K562 (cell line): ENCODE data around the gene ARSJ. TPM values are rescaled to one million over a fixed set of nuclear protein-coding genes. Genes with fewer than 3 reads are reported as not detected.

Experiments used
- ATAC-seq: fragments of 200-7000 bp; cut with Tn5 transposase; 3 replicates; pipeline ENCODE4 v1.9.1; 2020; ENCODE audit warnings: moderate library complexity
- BruUV-seq: library from RNA; stranded (reverse); fragments of 400-500 nt; replicated peaks from 2 replicates; lab custom pipeline; 2021; lab: Mats Ljungman, UMichigan
- CTCF ChIA-PET: fragments of 300-600 bp; formaldehyde crosslinking; extraction: SDS; loops from one replicate; lab custom pipeline; 2021; ENCODE audit warnings: low intra/inter-chr PET ratio; lab: Yijun Ruan, JAX
- POLR2A ChIA-PET: fragments of 300-600, 350-650 bp; sonication (Branson Sonifier 250); formaldehyde crosslinking; extraction: SDS; loops from one replicate; lab custom pipeline; 2021; ENCODE audit warnings: antibody characterized with exemption, inconsistent platforms; lab: Yijun Ruan, JAX
- DNase-seq, 4 experiments: peaks; one replicate each; pipeline versions ENCODE4 v3.0.0 to v3.0.0-alpha.2; 2011 to 2018; ENCODE audit warnings: low spot score in 3 of 4, mixed read lengths in 3 of 4; ENCODE audit errors: extremely low read depth in 1 of 4
- FAIRE-seq: peaks from 2 replicates; lab custom pipeline; 2011; peaks lifted over from hg19 to GRCh38; lab: Jason Lieb, UNC
- H2AFZ ChIP-seq: 2 replicates; pipeline ENCODE4 v1.6.0; 2011; ENCODE audit warnings: low read depth, low read length, control low read depth, inconsistent platforms
- H3K27ac ChIP-seq: fragments of 200-600 bp; 3 replicates; pipeline ENCODE4 v1.8.0; 2011; ENCODE audit warnings: low read depth, mild to moderate bottlenecking, control low read depth, inconsistent platforms, low read length, moderate library complexity, mixed read lengths; ENCODE audit errors: extremely low read depth
- H3K27me3 ChIP-seq, 2 experiments: fragments of 300-600 bp in 1 of 2; 2 replicates in 1 of 2; 3 replicates in 1 of 2; pipeline versions ENCODE4 v1.6.0 to v1.8.0; 2011; ENCODE audit warnings: inconsistent platforms in 2 of 2, low read length in 2 of 2, mild to moderate bottlenecking in 1 of 2, mixed read lengths in 1 of 2, moderate library complexity in 1 of 2; ENCODE audit not compliant: control insufficient read depth in 2 of 2, insufficient read depth in 2 of 2
- H3K36me3 ChIP-seq: fragments of 300-600 bp; 3 replicates; pipeline ENCODE4 v1.8.0; 2011; ENCODE audit warnings: mild to moderate bottlenecking, low read length, inconsistent platforms; ENCODE audit not compliant: control insufficient read depth, insufficient read depth
- H3K4me1 ChIP-seq, 2 experiments: fragments of 200-600 bp in 1 of 2; replicated peaks in 1 of 2; 2 replicates in 1 of 2; 3 replicates in 1 of 2; pipeline versions ENCODE4 v1.5.1 to v1.8.0; 2011; ENCODE audit warnings: inconsistent platforms in 2 of 2, low read length in 2 of 2, mild to moderate bottlenecking in 1 of 2, mixed read lengths in 1 of 2, moderate library complexity in 1 of 2; ENCODE audit not compliant: control insufficient read depth in 2 of 2, insufficient read depth in 2 of 2
- H3K4me2 ChIP-seq: 2 replicates; pipeline ENCODE4 v1.6.1; 2011; ENCODE audit warnings: low read length, control low read depth, inconsistent platforms, mixed read lengths; ENCODE audit not compliant: insufficient read depth
- H3K4me3 ChIP-seq: fragments of 200-600 bp; sonication (generic), shearing (Covaris generic); 2 replicates; pipeline ENCODE4 v1.5.1; 2016; ENCODE audit warnings: control low read depth, inconsistent platforms
- H3K79me2 ChIP-seq: fragments of 200-600 bp; 3 replicates; pipeline ENCODE4 v1.8.0; 2011; ENCODE audit warnings: low read length, inconsistent platforms; ENCODE audit not compliant: control insufficient read depth, insufficient read depth
- H3K9ac ChIP-seq, 2 experiments: 2 replicates each; pipeline versions ENCODE4 v1.6.0 to v1.6.1; 2011; ENCODE audit warnings: low read depth in 2 of 2, low read length in 2 of 2, control low read depth in 1 of 2, inconsistent platforms in 1 of 2, mild to moderate bottlenecking in 1 of 2, mixed read lengths in 1 of 2; ENCODE audit not compliant: insufficient read depth in 1 of 2
- H3K9me1 ChIP-seq: one replicate; pipeline ENCODE4 v1.6.0; 2011; ENCODE audit warnings: inconsistent platforms, mild to moderate bottlenecking, low read length, moderate library complexity; ENCODE audit not compliant: control insufficient read depth, insufficient read depth
- H3K9me3 ChIP-seq: replicated peaks from 2 replicates; pipeline ENCODE4 v1.5.1; 2011; ENCODE audit warnings: low read depth, low read length, inconsistent platforms; ENCODE audit not compliant: control insufficient read depth, insufficient read depth
- H4K20me1 ChIP-seq: replicated peaks from 2 replicates; pipeline ENCODE4 v1.6.1; 2011; ENCODE audit warnings: low read length, inconsistent platforms, mixed read lengths; ENCODE audit not compliant: control insufficient read depth, insufficient read depth
- ATF7 ChIP-seq: fragments of 450-650 bp; IDR thresholded peaks from 2 replicates; pipeline ENCODE4 v1.7.1; 2014; ENCODE audit warnings: mild to moderate bottlenecking, moderate library complexity
- CAMTA2 ChIP-seq: fragments of 250-450 bp; sonication (Bioruptor Pico); conservative IDR thresholded peaks from 2 replicates; pipeline ENCODE4 v1.5.1; 2022
- CTBP1 ChIP-seq: fragments of 450-650 bp; IDR thresholded peaks from 2 replicates; pipeline ENCODE4 v1.6.1; 2016; ENCODE audit warnings: borderline replicate concordance
- HDAC1 ChIP-seq, 2 experiments: fragments of 450-650 bp; IDR thresholded peaks; 2 replicates each; pipeline ENCODE4 v1.6.1; 2016 to 2017; ENCODE audit warnings: inconsistent platforms in 1 of 2, mild to moderate bottlenecking in 1 of 2, moderate library complexity in 1 of 2
- HDAC6 ChIP-seq: IDR thresholded peaks from 2 replicates; pipeline ENCODE4 v1.6.1; 2012; ENCODE audit warnings: low read depth, mild to moderate bottlenecking, control low read depth, inconsistent platforms, low read length, moderate library complexity
- HMG20A ChIP-seq: fragments of 450-650 bp; formaldehyde crosslinking; conservative IDR thresholded peaks from 2 replicates; pipeline ENCODE4 v1.4.0; 2020; ENCODE audit warnings: mild to moderate bottlenecking, mixed read lengths
- NONO ChIP-seq, 2 experiments: fragments of 200-400 bp in 1 of 2; fragments of 450-650 bp in 1 of 2; formaldehyde crosslinking in 1 of 2; IDR thresholded peaks; 2 replicates each; pipeline ENCODE4 v1.6.1; 2017; ENCODE audit warnings: low read depth in 2 of 2, mild to moderate bottlenecking in 2 of 2, moderate library complexity in 2 of 2, low read length in 1 of 2
- SMARCB1 ChIP-seq: IDR thresholded peaks from 2 replicates; pipeline ENCODE4 v1.6.1; 2011; ENCODE audit warnings: improper control_type of control experiment, low read depth; ENCODE audit not compliant: insufficient read length
- SRSF7 ChIP-seq: fragments of 200-400 bp; formaldehyde crosslinking; optimal IDR thresholded peaks from 2 replicates; pipeline ENCODE3; 2017; ENCODE audit warnings: mild to moderate bottlenecking, low read depth, low read length
- U2AF2 ChIP-seq: fragments of 200-400 bp; formaldehyde crosslinking; optimal IDR thresholded peaks from 2 replicates; pipeline ENCODE3; 2017; ENCODE audit warnings: low read depth, mild to moderate bottlenecking, low read length
- ZNF12 ChIP-seq: sonication (generic); formaldehyde crosslinking; IDR thresholded peaks from 2 replicates; pipeline ENCODE4 v1.4.0; 2020; ENCODE audit warnings: mild to moderate bottlenecking, missing genetic modification reagents
- ZNF431 ChIP-seq: sonication (generic); formaldehyde crosslinking; IDR thresholded peaks from 2 replicates; pipeline ENCODE4 v1.8.0; 2022; ENCODE audit warnings: mild to moderate bottlenecking, missing genetic modification reagents
- ZNF445 ChIP-seq: fragments of 250-450 bp; sonication (Bioruptor Pico); IDR thresholded peaks from 2 replicates; pipeline ENCODE4 v1.4.0; 2020; ENCODE audit warnings: low read depth, mild to moderate bottlenecking, moderate library complexity
- WGBS: fragments of 100-300 bp; shearing (Covaris generic); methylation state at CpG from one replicate; pipeline ENCODE4 v1.1.6; 2016; ENCODE audit warnings: low coverage, mixed read lengths; ENCODE audit not compliant: insufficient coverage; ENCODE audit errors: missing lambda C conversion rate; 5-methylcytosine and 5-hydroxymethylcytosine counted together
- in situ Hi-C: fragments of 300-500 bp; cut with MboI; formaldehyde crosslinking; loops from 4 replicates; pipeline ENCODE4 v1.15.0; 2018; ENCODE audit warnings: inconsistent platforms, mixed read lengths
- intact Hi-C: fragments of 100-400 bp; cut with micrococcal nuclease; formaldehyde crosslinking; loops from 2 replicates; pipeline ENCODE4 v1.14.2; 2022
- polyA plus RNA-seq, 8 experiments: library from polyadenylated mRNA; depleted of rRNA in 4 of 8; stranded (reverse) in 5 of 8; unstranded in 3 of 8; fragments of >200 nt; fragmentation: Nextera tagmentation in 2 of 8; fragmentation: Illumina TruSeq in 1 of 8; extraction: Ambion mirVana in 2 of 8; extraction: Trizol in 1 of 8; gene quantifications; 2 replicates each; pipeline versions ENCODE4 v1.2.1 to v1.2.3, GENCODE V29; 2011 to 2014; ENCODE audit warnings: inconsistent platforms in 1 of 8, missing spikeins in 1 of 8
- total RNA-seq, 7 experiments: library from RNA; depleted of rRNA in 6 of 7; stranded (reverse); fragments of >200 nt in 6 of 7; fragmentation: Illumina TruSeq in 2 of 7; extraction: Trizol in 2 of 7; gene quantifications; 2 replicates each; pipeline versions ENCODE4 v1.2.1 to v1.2.3, GENCODE V29; 2011 to 2021; ENCODE audit warnings: low replicate concordance in 1 of 7
- TF ChIP-seq, protein P1 (sequence below): sonication (generic); formaldehyde crosslinking; IDR thresholded peaks from 2 replicates; pipeline ENCODE4 v1.8.1; 2023; ENCODE audit warnings: mild to moderate bottlenecking, missing genetic modification reagents
- TF ChIP-seq, protein P2 (sequence below): sonication (generic); formaldehyde crosslinking; IDR thresholded peaks from 2 replicates; pipeline ENCODE4 v1.4.0; 2020; ENCODE audit warnings: mild to moderate bottlenecking, missing genetic modification reagents
- TF ChIP-seq, protein P3 (sequence below): fragments of 250-450 bp; sonication (Bioruptor Pico); IDR thresholded peaks from 2 replicates; pipeline ENCODE4 v1.4.0; 2020; ENCODE audit warnings: mild to moderate bottlenecking, moderate library complexity, borderline replicate concordance

ARSJ gene
- total and polyA plus RNA-seq, 9 of the 15 experiments (the other 6 are each of a cell fraction or from before 2014, with no cell fraction given) = not detected

DNA sequence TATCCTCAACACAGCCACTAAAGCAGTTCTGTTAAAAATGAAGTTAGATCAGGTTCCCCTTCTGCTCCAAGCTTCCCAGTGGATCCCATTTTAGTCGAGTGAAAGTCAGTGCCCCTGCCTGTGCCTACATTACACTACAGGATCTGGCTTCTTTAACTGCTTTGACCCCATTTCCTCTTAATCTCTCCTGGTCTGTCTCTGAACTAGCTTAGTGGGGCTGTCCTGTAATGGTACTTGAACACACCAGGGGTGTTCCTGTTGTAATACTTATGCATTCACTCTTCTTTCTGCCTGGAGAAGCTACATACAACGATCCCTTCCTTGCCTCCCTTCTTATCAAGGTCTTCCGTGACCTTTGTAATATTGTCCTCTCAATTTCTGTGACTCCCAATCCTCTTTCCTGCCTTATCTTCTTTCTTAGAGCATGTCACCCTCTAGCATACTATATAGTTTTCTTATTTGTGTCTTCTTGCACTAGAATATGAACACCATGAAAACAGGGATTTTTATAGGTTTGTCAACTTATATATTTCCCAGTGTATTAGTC, 16.7 kb downstream of the ARSJ start:
- intact Hi-C loops = no loop called here
- H3K36me3 ChIP-seq = no peaks in the 10 kb centered on the region
- no peaks in the 10 kb centered on the region for H3K9me1 ChIP-seq
- POLR2A ChIA-PET = no interaction called here
- H3K27ac ChIP-seq = no peak overlapping the region
- H4K20me1 ChIP-seq = no peaks in the 10 kb centered on the region
- no peaks in the 10 kb centered on the region for H3K27me3 ChIP-seq
- DNase-seq (no peak), FAIRE-seq (no peak)
- WGBS = 2% methylated on average over 3 of the region's 3 CpGs
- CTCF ChIA-PET = no interaction called here
- no peak overlapping the region for H2AFZ ChIP-seq
- TF ChIP-seq U2AF2 (no peak), ZNF431 (no peak), HDAC6 (no peak), SMARCB1 (no peak), SRSF7 (no peak), ZNF12 (CRISPR knock-in tag) (no peak), HDAC1 (IDR thresholded peaks at IDR 0.05) (no peak), NONO (IDR thresholded peaks at IDR 0.05; ENCODE audit: low read depth in 2 of 2, low read length in 1 of 2) (no peak), HMG20A (CRISPR knock-in tag) (no peak), CTBP1 (no peak), ZNF445 (no peak), CAMTA2 (CRISPR knock-in tag) (no peak), ATF7 (no peak)
- TF ChIP-seq, protein P1, sequence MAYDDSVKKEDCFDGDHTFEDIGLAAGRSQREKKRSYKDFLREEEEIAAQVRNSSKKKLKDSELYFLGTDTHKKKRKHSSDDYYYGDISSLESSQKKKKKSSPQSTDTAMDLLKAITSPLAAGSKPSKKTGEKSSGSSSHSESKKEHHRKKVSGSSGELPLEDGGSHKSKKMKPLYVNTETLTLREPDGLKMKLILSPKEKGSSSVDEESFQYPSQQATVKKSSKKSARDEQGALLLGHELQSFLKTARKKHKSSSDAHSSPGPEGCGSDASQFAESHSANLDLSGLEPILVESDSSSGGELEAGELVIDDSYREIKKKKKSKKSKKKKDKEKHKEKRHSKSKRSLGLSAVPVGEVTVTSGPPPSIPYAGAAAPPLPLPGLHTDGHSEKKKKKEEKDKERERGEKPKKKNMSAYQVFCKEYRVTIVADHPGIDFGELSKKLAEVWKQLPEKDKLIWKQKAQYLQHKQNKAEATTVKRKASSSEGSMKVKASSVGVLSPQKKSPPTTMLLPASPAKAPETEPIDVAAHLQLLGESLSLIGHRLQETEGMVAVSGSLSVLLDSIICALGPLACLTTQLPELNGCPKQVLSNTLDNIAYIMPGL (CRISPR knock-in tag) = no peak
- TF ChIP-seq, protein P2, sequence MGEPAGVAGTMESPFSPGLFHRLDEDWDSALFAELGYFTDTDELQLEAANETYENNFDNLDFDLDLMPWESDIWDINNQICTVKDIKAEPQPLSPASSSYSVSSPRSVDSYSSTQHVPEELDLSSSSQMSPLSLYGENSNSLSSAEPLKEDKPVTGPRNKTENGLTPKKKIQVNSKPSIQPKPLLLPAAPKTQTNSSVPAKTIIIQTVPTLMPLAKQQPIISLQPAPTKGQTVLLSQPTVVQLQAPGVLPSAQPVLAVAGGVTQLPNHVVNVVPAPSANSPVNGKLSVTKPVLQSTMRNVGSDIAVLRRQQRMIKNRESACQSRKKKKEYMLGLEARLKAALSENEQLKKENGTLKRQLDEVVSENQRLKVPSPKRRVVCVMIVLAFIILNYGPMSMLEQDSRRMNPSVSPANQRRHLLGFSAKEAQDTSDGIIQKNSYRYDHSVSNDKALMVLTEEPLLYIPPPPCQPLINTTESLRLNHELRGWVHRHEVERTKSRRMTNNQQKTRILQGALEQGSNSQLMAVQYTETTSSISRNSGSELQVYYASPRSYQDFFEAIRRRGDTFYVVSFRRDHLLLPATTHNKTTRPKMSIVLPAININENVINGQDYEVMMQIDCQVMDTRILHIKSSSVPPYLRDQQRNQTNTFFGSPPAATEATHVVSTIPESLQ (CRISPR knock-in tag) = no peak
- TF ChIP-seq, protein P3, sequence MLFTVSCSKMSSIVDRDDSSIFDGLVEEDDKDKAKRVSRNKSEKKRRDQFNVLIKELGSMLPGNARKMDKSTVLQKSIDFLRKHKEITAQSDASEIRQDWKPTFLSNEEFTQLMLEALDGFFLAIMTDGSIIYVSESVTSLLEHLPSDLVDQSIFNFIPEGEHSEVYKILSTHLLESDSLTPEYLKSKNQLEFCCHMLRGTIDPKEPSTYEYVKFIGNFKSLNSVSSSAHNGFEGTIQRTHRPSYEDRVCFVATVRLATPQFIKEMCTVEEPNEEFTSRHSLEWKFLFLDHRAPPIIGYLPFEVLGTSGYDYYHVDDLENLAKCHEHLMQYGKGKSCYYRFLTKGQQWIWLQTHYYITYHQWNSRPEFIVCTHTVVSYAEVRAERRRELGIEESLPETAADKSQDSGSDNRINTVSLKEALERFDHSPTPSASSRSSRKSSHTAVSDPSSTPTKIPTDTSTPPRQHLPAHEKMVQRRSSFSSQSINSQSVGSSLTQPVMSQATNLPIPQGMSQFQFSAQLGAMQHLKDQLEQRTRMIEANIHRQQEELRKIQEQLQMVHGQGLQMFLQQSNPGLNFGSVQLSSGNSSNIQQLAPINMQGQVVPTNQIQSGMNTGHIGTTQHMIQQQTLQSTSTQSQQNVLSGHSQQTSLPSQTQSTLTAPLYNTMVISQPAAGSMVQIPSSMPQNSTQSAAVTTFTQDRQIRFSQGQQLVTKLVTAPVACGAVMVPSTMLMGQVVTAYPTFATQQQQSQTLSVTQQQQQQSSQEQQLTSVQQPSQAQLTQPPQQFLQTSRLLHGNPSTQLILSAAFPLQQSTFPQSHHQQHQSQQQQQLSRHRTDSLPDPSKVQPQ (CRISPR knock-in tag) = no peak
- TF ChIP-seq, all 486 proteins: peak for 0
- ATAC-seq = no peak
- H3K9ac ChIP-seq = no peak overlapping the region
- no peaks in the 10 kb centered on the region for H3K79me2 ChIP-seq
- H3K4me3 ChIP-seq = no peak overlapping the region
- no peak overlapping the region for H3K4me2 ChIP-seq
- H3K9me3 ChIP-seq = no peaks in the 10 kb centered on the region
- in situ Hi-C loops = no loop called here
- BruUV-seq = no TSS peak
- no peaks in the 10 kb centered on the region for H3K4me1 ChIP-seq
